Measurements from ENCODE around the gene RIT1. TPM values are rescaled to one million over a fixed set of nuclear protein-coding genes. Genes with fewer than 3 reads are reported as not detected.

Gene RIT1
- total RNA-seq, 1 experiment from 2014 or later = 27.2 TPM

DNA sequence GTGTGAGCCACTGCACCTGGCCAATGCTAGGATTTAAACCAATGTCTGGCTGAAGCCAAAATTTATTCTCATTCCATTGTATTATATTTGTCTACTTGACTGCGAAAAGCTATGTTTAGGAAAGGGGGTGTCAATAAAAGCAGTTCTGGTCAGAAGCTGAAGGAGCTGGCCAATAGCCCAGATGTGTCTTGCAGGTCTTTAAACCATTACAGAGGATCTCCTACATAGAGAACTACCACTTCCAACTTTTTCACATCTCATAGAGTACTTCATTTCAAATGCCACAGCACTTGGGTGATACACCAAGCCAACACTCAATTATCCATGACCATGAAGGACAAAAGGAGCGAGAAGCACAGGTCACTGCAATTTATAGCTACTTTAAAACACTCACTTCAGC is 49.3 kb downstream of the RIT1 start (continued):
- no peak for TF ChIP-seq SOX15 (CRISPR knock-in tag; IDR thresholded peaks at IDR 0.05)

DNA sequence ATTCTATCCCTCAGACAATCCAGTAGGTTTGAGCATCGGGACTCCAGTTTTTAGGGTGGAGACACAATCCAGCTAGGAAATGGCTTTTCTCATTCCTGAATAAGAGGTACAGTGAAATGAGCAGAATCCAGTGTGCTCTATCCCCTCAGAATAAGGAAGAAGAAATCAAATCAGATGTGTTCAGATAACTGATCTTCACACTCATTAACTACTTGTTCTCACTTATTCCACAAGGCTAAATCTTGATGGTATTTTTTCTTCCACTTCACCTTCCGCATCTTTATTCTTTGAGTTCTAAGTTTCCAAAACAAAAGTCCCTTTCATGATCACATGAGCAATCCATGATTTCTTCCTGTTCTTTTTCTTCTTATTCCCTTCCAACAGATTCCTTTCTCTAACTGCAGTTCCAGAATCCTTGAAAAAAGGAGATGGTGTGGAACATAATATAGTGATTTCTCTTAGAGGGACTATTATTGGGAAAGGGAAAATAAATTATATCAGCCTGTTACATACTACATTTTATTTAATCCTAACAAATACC is 50.1 kb downstream of the RIT1 start:
- POLR2A ChIA-PET = no interaction called here
- Mint-ChIP-seq H3K4me1 (peaks cover 18% of the 10 kb centered on the region), H3K9me3 (no peaks in the 10 kb centered on the region), H3K27me3 (ENCODE audit: low read depth) (no peaks in the 10 kb centered on the region; the same call in 1 of the 2 replicates), H3K4me3 (peak overlapping the region; percentile 68), H3K27ac (0 out of 2 replicates have a peak overlapping the region, but pooled peaks have one; percentile 2), H3K36me3 (no peaks in the 10 kb centered on the region)
- CTCF ChIA-PET = no interaction called here
- DNase-seq (ENCODE audit: low spot score) = no peak
- TF ChIP-seq IRF1 (CRISPR knock-in tag; IDR thresholded peaks at IDR 0.05) = no peak
- no peak for TF ChIP-seq RELA (CRISPR knock-in tag; IDR thresholded peaks at IDR 0.05; ENCODE audit: borderline replicate concordance)
- no peak for TF ChIP-seq ZNF232 (CRISPR knock-in tag; IDR thresholded peaks at IDR 0.05)
- TF ChIP-seq ETV6 (CRISPR knock-in tag; IDR thresholded peaks at IDR 0.05) = no peak
- no peak for ATAC-seq

GRCh38 chr1:155859881-155860871 is 51.0 kb downstream of the RIT1 start:
- H3K36me3 Mint-ChIP-seq = peaks cover 2% of the 10 kb centered on the region
- ChIA-PET CTCF (interaction anchor here (1.0 to 1.4 kb wide), 6 partner anchors 19 to 206 kb away, joined by 3 to 6 read pairs (median 4); partner anchors contain the start of genes ARHGEF2 and KHDC4), POLR2A (interaction anchor here (0.5 to 1.1 kb wide), 4 partner anchors 14 to 1249 kb away, joined by 3 to 5 read pairs (median 4); partner anchors contain the start of gene ARHGEF2)
- peak; percentile 18 for ATAC-seq
- peaks cover 20% of the 10 kb centered on the region for H3K4me1 Mint-ChIP-seq
- peak overlapping the region; percentile 68 for H3K4me3 Mint-ChIP-seq
- peak; percentile 73 for DNase-seq (ENCODE audit: low spot score)
- peak overlapping the region; percentile 65 for H3K27ac Mint-ChIP-seq
- TF ChIP-seq SP1 (CRISPR knock-in tag; conservative IDR thresholded peaks at IDR 0.05) (peak; percentile 51; the same call in 1 of the 2 replicates), NR1H2 (CRISPR knock-in tag; IDR thresholded peaks at IDR 0.05) (no peak), NR2C2 (CRISPR knock-in tag; IDR thresholded peaks at IDR 0.05) (peak; percentile 36; the same call in 1 of the 2 replicates), HMGA2 (CRISPR knock-in tag; IDR thresholded peaks at IDR 0.05) (peak; percentile 73), HMGXB4 (CRISPR knock-in tag; IDR thresholded peaks at IDR 0.05) (peak; percentile 17; the same call in 1 of the 2 replicates)
- TF ChIP-seq, protein P1, sequence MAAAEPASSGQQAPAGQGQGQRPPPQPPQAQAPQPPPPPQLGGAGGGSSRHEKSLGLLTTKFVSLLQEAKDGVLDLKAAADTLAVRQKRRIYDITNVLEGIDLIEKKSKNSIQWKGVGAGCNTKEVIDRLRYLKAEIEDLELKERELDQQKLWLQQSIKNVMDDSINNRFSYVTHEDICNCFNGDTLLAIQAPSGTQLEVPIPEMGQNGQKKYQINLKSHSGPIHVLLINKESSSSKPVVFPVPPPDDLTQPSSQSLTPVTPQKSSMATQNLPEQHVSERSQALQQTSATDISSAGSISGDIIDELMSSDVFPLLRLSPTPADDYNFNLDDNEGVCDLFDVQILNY (CRISPR knock-in tag; IDR thresholded peaks at IDR 0.05) = 0 out of 2 replicates have a peak, but pooled peaks have one; percentile 32
- no peaks in the 10 kb centered on the region for H3K9me3 Mint-ChIP-seq
- H3K27me3 Mint-ChIP-seq (ENCODE audit: low read depth) = no peaks in the 10 kb centered on the region; the same call in 1 of the 2 replicates

GRCh38 chr1:155859234-155859829 is 51.8 kb downstream of the RIT1 start, which contains the start of gene SYT11:
Gene SYT11, plus strand, starts transcription at chr1:155859567. Its CDS starts 195 bp downstream, at chr1:155859762.
- TF ChIP-seq ETV6 (CRISPR knock-in tag; IDR thresholded peaks at IDR 0.05) (0 out of 2 replicates have a peak, but pooled peaks have one; percentile 69), ZNF423 (CRISPR knock-in tag; IDR thresholded peaks at IDR 0.05) (no peak)
- H3K27me3 Mint-ChIP-seq (ENCODE audit: low read depth) = no peaks in the 10 kb centered on the region; the same call in 1 of the 2 replicates
- H3K27ac Mint-ChIP-seq = peak within 1 kb of the TSS; percentile 91
- ChIA-PET CTCF (interaction anchor here (1.0 to 1.4 kb wide), 6 partner anchors 20 to 207 kb away, joined by 3 to 6 read pairs (median 4); partner anchors contain the start of genes ARHGEF2 and KHDC4), POLR2A (interaction anchor here (0.6 to 1.1 kb wide), 4 partner anchors 9 to 1250 kb away, joined by 3 to 4 read pairs (median 4); partner anchors contain the start of gene ARHGEF2)
- peaks cover 8% of the 10 kb centered on the region for H3K36me3 Mint-ChIP-seq
- no peaks in the 10 kb centered on the region for H3K9me3 Mint-ChIP-seq
- DNase-seq (ENCODE audit: low spot score) = peak; percentile 94
- ATAC-seq = peak; percentile 94
- H3K4me3 Mint-ChIP-seq = peak within 1 kb of the TSS; percentile 68
- peaks cover 20% of the 10 kb centered on the region for H3K4me1 Mint-ChIP-seq

All from WTC11 (cell line).